DOHH2 (cell line): ENCODE results near the gene PEX10.

Source experiments
- H3F3A ChIP-seq: fragments of 200-600 bp; sonication (generic), shearing (Covaris generic); 2 replicates; pipeline ENCODE4 v1.6.0; 2016; ENCODE audit warnings: antibody characterized with exemption, mild to moderate bottlenecking; ENCODE audit not compliant: control insufficient read depth, insufficient read depth
- H3K27ac ChIP-seq: fragments of 200-600 bp; sonication (generic); 2 replicates; pipeline ENCODE4 v1.5.1; 2014; ENCODE audit warnings: low read depth, mild to moderate bottlenecking, low read length, moderate library complexity
- H3K27me3 ChIP-seq: fragments of 200-600 bp; sonication (generic); 2 replicates; pipeline ENCODE4 v1.6.1; 2014; ENCODE audit warnings: mild to moderate bottlenecking, low read length, mixed read lengths; ENCODE audit not compliant: control insufficient read depth
- H3K36me3 ChIP-seq: fragments of 200-600 bp; sonication (generic); 2 replicates; pipeline ENCODE4 v1.6.1; 2014; ENCODE audit warnings: mild to moderate bottlenecking, low read length, moderate library complexity, mixed read lengths; ENCODE audit not compliant: control insufficient read depth
- H3K4me1 ChIP-seq: fragments of 200-600 bp; sonication (generic); 2 replicates; pipeline ENCODE4 v1.6.1; 2014; ENCODE audit warnings: mild to moderate bottlenecking, low read length, mixed read lengths; ENCODE audit not compliant: control insufficient read depth
- H3K4me2 ChIP-seq: fragments of 200-600 bp; sonication (generic); 2 replicates; pipeline ENCODE4 v1.6.0; 2014; ENCODE audit warnings: mild to moderate bottlenecking, low read length, moderate library complexity
- H3K4me3 ChIP-seq: fragments of 200-600 bp; sonication (generic); 2 replicates; pipeline ENCODE4 v1.5.1; 2014; ENCODE audit warnings: mild to moderate bottlenecking, low read length, mixed read lengths
- H3K79me2 ChIP-seq: fragments of 200-600 bp; sonication (generic); 2 replicates; pipeline ENCODE4 v1.6.1; 2014; ENCODE audit warnings: mild to moderate bottlenecking, low read length, mixed read lengths; ENCODE audit not compliant: control insufficient read depth
- H3K9me2 ChIP-seq: fragments of 200-600 bp; sonication (generic); replicated peaks from 2 replicates; pipeline ENCODE4 v1.6.1; 2014; ENCODE audit warnings: mild to moderate bottlenecking, low read length, mixed read lengths; ENCODE audit not compliant: control insufficient read depth
- H3K9me3 ChIP-seq: fragments of 200-600 bp; sonication (generic); 2 replicates; pipeline ENCODE4 v1.6.1; 2014; ENCODE audit warnings: antibody characterized with exemption, low read length, mixed read lengths; ENCODE audit not compliant: control insufficient read depth, insufficient read depth
- H4K20me1 ChIP-seq: fragments of 200-600 bp; sonication (generic); 2 replicates; pipeline ENCODE4 v1.6.0; 2014; ENCODE audit warnings: low read depth, mild to moderate bottlenecking, antibody characterized with exemption, low read length, moderate library complexity; ENCODE audit not compliant: control insufficient read depth, insufficient read depth
- CTCF ChIP-seq: fragments of 200-600 bp; sonication (generic); IDR thresholded peaks from one replicate; pipeline ENCODE4 v1.5.1; 2014; ENCODE audit warnings: antibody characterized with exemption, mild to moderate bottlenecking, low read depth, low read length; ENCODE audit not compliant: poor library complexity, severe bottlenecking
- EZH2phosphoT487 ChIP-seq: fragments of 200-600 bp; sonication (generic); IDR thresholded peaks from 2 replicates; pipeline ENCODE4 v1.6.1; 2017; ENCODE audit warnings: borderline replicate concordance, mild to moderate bottlenecking, antibody characterized with exemption, low read length, moderate library complexity, mixed read lengths

Gene PEX10

GRCh38 chr1:2444138-2444591 is 31.8 kb upstream of the PEX10 start:
- H3F3A ChIP-seq = no peaks in the 10 kb centered on the region
- no peaks in the 10 kb centered on the region for H3K36me3 ChIP-seq
- TF ChIP-seq EZH2phosphoT487 (no peak), CTCF (no peak)
- no peaks in the 10 kb centered on the region for H3K4me1 ChIP-seq
- no peaks in the 10 kb centered on the region for H3K9me3 ChIP-seq
- no peak overlapping the region for H3K4me2 ChIP-seq
- H3K9me2 ChIP-seq = no peaks in the 10 kb centered on the region
- no peak overlapping the region for H3K27ac ChIP-seq
- H3K27me3 ChIP-seq = no peaks in the 10 kb centered on the region
- no peaks in the 10 kb centered on the region for H4K20me1 ChIP-seq
- no peak overlapping the region for H3K4me3 ChIP-seq
- no peaks in the 10 kb centered on the region for H3K79me2 ChIP-seq

- H3K4me3 ChIP-seq = no peak overlapping the region
- H3K4me1 ChIP-seq = no peaks in the 10 kb centered on the region
- no peak for TF ChIP-seq CTCF
- no peak for TF ChIP-seq EZH2phosphoT487
- H3K27me3 ChIP-seq = no peaks in the 10 kb centered on the region
- H3K9me2 ChIP-seq = no peaks in the 10 kb centered on the region
- H3K36me3 ChIP-seq = no peaks in the 10 kb centered on the region
- H4K20me1 ChIP-seq = no peaks in the 10 kb centered on the region
- H3K27ac ChIP-seq = no peak overlapping the region
- no peaks in the 10 kb centered on the region for H3K79me2 ChIP-seq
- H3K4me2 ChIP-seq = no peak overlapping the region
- H3F3A ChIP-seq = no peaks in the 10 kb centered on the region
- H3K9me3 ChIP-seq = no peaks in the 10 kb centered on the region
Measured at GRCh38 chr1:2443277-2444137, 31.1 kb upstream of the PEX10 start.

- H3K4me1 ChIP-seq = no peaks in the 10 kb centered on the region
- no peaks in the 10 kb centered on the region for H3K36me3 ChIP-seq
- H3K4me2 ChIP-seq = no peak overlapping the region
- TF ChIP-seq EZH2phosphoT487 (no peak), CTCF (no peak)
- no peaks in the 10 kb centered on the region for H3K79me2 ChIP-seq
- H3K9me3 ChIP-seq = no peaks in the 10 kb centered on the region
- no peaks in the 10 kb centered on the region for H3F3A ChIP-seq
- H4K20me1 ChIP-seq = no peaks in the 10 kb centered on the region
- H3K27ac ChIP-seq = no peak overlapping the region
- H3K27me3 ChIP-seq = no peaks in the 10 kb centered on the region
- H3K9me2 ChIP-seq = no peaks in the 10 kb centered on the region
- H3K4me3 ChIP-seq = no peak overlapping the region
Measured at GRCh38 chr1:2442661-2443060, 30.3 kb upstream of the PEX10 start.
